Panc1 (cell line): Measurements from ENCODE around the gene KLF6.

Source experiments
- POLR2AphosphoS5 ChIP-seq: IDR thresholded peaks from 2 replicates; pipeline ENCODE4 v1.6.1; 2012; ENCODE audit warnings: mild to moderate bottlenecking, low read depth, low read length, moderate library complexity
- REST ChIP-seq, 2 experiments: IDR thresholded peaks; 2 replicates each; pipeline ENCODE4 v1.6.1; 2011 to 2012; ENCODE audit warnings: low read depth in 2 of 2, control low read depth in 1 of 2, low read length in 1 of 2, mild to moderate bottlenecking in 1 of 2, moderate library complexity in 1 of 2; ENCODE audit not compliant: insufficient read depth in 1 of 2
- TCF7L2 ChIP-seq: IDR thresholded peaks from 2 replicates; pipeline ENCODE4 v1.6.1; 2011; ENCODE audit warnings: mild to moderate bottlenecking, low read depth, low read length, inconsistent platforms
- TF ChIP-seq, protein P1 (sequence below): fragments of 450-650 bp; IDR thresholded peaks from 2 replicates; pipeline ENCODE4 v1.5.1; 2017; ENCODE audit warnings: mild to moderate bottlenecking

DNA sequence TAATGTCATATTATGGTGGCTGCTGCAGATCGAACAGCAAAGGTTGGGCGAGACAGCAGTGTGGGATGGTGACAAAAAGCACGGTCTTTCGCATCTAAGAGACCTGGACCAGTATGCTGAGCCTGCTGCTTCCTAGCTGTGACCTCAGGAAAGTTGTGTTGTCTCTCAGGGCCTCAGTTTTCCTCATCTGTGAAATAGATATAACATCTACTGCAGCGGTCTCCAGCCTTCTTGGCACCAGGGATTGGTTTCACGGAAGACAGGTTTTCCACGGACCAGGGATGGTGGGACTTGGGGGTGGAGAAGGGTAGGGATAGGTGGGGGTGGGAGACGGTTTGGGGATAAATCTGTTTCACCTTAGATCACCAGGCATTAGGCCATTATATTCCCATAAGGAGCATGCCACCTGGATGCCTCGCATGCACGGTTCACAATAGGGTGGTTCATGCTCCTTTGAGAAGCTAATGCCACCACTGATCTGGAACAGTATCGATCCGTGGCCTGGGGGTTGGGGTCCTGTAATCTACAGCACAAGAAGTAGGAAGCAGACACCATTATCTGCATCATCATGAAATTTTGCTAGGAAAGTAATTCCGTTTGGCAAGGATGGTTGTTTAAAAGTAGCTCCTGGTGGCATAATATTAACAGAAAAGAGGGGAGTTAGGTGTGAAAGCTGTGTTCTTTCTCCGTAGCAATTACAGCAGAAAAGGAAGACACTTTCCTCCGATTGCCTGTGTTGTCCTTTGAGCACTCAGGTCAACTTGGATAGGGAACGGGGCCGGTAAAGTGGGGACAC lies 10.8 kb downstream of the KLF6 start:
- TF ChIP-seq POLR2AphosphoS5 (peak; percentile 27; the same call in 1 of the 2 replicates), TCF7L2 (no peak), REST (IDR thresholded peaks at IDR 0.05; ENCODE audit: insufficient read depth in 1 of 2, low read depth in 2 of 2, low read length in 1 of 2) (no peak)
- TF ChIP-seq, protein P1, sequence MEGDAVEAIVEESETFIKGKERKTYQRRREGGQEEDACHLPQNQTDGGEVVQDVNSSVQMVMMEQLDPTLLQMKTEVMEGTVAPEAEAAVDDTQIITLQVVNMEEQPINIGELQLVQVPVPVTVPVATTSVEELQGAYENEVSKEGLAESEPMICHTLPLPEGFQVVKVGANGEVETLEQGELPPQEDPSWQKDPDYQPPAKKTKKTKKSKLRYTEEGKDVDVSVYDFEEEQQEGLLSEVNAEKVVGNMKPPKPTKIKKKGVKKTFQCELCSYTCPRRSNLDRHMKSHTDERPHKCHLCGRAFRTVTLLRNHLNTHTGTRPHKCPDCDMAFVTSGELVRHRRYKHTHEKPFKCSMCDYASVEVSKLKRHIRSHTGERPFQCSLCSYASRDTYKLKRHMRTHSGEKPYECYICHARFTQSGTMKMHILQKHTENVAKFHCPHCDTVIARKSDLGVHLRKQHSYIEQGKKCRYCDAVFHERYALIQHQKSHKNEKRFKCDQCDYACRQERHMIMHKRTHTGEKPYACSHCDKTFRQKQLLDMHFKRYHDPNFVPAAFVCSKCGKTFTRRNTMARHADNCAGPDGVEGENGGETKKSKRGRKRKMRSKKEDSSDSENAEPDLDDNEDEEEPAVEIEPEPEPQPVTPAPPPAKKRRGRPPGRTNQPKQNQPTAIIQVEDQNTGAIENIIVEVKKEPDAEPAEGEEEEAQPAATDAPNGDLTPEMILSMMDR, result no peak
